ENCODE data around the gene DNTT. TPM values are rescaled to one million over a fixed set of nuclear protein-coding genes. Genes with fewer than 3 reads are reported as not detected.

The DNTT gene
- total and polyA plus RNA-seq, 2 of the 13 experiments (the other 11 are each of a cell fraction or from before 2014, with no cell fraction given), result not detected

- Histone ChIP-seq H3K9ac (ENCODE audit: insufficient read depth, low read depth, low read length) (no peak overlapping the region), H3K4me2 (ENCODE audit: low read depth, low read length) (no peak overlapping the region), H3K36me3 (replicated peaks in 1 of 2; ENCODE audit: control insufficient read depth in 1 of 2, insufficient read depth in 2 of 2, low read length in 2 of 2) (no peaks in the 10 kb centered on the region), H3K4me3 (replicated peaks in 1 of 3; ENCODE audit: insufficient read depth in 1 of 3, low read depth in 2 of 3, low read length in 3 of 3) (no peak overlapping the region), H4K20me1 (ENCODE audit: insufficient read depth, low read length) (no peaks in the 10 kb centered on the region), H3K79me2 (ENCODE audit: insufficient read depth, low read length) (no peaks in the 10 kb centered on the region), H3K27me3 (ENCODE audit: control insufficient read depth in 1 of 2, insufficient read depth in 2 of 2, low read length in 2 of 2) (0 out of 5 replicates have a peak, but pooled peaks cover 0 to 3% of the 10 kb centered on the region in 2 experiments), H3K9me3 (ENCODE audit: low read length) (no peaks in the 10 kb centered on the region), H2AFZ (ENCODE audit: low read length) (no peak overlapping the region), H3K4me1 (ENCODE audit: insufficient read depth, low read length) (no peaks in the 10 kb centered on the region), H3K27ac (ENCODE audit: extremely low read length, insufficient read depth, low read length) (no peak overlapping the region)
- TF ChIP-seq ARID4A (CRISPR knock-in tag; IDR thresholded peaks at IDR 0.05; ENCODE audit: borderline replicate concordance), result no peak
- no peak for TF ChIP-seq SNAI1 (CRISPR knock-in tag; IDR thresholded peaks at IDR 0.05; ENCODE audit: borderline replicate concordance)
- no peak for TF ChIP-seq EEA1 (CRISPR knock-in tag; IDR thresholded peaks at IDR 0.05; ENCODE audit: borderline replicate concordance)
- TF ChIP-seq RCOR2 (CRISPR knock-in tag; IDR thresholded peaks at IDR 0.05), result no peak
- no peak for TF ChIP-seq TOPORS (CRISPR knock-in tag; IDR thresholded peaks at IDR 0.05)
- CTCF ChIA-PET (ENCODE audit: low intra/inter-chr PET ratio, low total read pairs), result interaction anchor here (1.2 kb wide), 1 partner anchor 9 kb away, joined by 3 read pairs; no protein-coding TSS in a partner anchor
- in situ Hi-C loops (cut with HindIII; ENCODE audit: extremely low pct_ligation_motif_present, low pct_unique_long_range_greater_than_20kb), result no loop called here
- FAIRE-seq (no peak), ATAC-seq (no peak), DNase-seq (ENCODE audit: low spot score) (no peak)
- 2% methylated on average over 1 of the region's 1 CpG for WGBS (ENCODE audit: low lambda C conversion rate)
- BruUV-seq (replicated peaks), result no TSS peak
- POLR2A ChIA-PET, result no interaction called here
- intact Hi-C loops (cut with micrococcal nuclease; ENCODE audit: unreplicated experiment), result no loop called here
These were observed 42.1 kb downstream of the DNTT start for GRCh38 chr10:96346295-96346694.
